Measurements from ENCODE around the gene KLHL8. TPM values are rescaled to one million over a fixed set of nuclear protein-coding genes. Genes with fewer than 3 reads are reported as not detected.

Gene KLHL8
- total and polyA plus RNA-seq, 3 donors from 2014 or later: 9.5 to 10.4 (median 10.3) TPM

DNA sequence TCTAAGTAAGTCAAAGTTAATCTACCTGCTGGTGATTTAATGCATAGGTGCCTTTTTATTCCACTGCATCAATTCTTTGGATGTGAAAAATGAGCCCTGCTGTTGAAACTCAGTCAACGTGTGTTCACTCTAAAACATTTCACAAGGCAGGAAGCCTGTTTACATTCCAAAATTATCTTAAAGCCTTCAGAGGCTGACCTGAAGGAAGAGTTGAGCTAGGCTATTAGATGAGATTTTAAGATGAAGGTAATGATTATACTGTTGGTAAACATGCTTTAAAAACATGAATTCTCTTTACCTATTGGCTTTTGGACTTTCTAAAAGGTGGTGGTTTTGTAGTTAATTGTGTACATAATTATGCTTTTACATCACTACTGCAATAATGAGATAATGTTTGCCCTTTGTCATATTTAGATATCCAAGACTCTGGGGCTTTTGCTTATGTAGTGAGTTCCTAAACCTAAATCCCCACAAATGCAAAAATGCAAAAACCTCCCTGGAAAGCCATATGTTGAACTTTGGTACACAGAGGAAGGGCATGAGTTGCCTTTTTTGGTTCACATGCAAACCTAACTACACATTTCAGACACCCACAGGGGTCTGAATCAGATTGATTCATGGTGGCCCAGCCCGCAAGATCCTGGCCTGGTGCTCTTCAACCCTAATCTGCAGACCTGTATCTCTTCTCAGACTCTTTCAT lies 92.3 kb downstream of the KLHL8 start:
- H3K27ac ChIP-seq: no peak overlapping the region
- no peaks in the 10 kb centered on the region for H3K27me3 ChIP-seq
- no peaks in the 10 kb centered on the region for H3K9me3 ChIP-seq
- 97 to 100% methylated on average over 2 of the region's 2 CpGs for WGBS, 2 donors
- intact Hi-C loops (cut with DNase I; ENCODE audit: low total_unique reads): no loop called here
- no peak for DNase-seq
- H3K4me3 ChIP-seq: no peak overlapping the region
- H3K4me1 ChIP-seq: no peaks in the 10 kb centered on the region
- TF ChIP-seq, protein P1, sequence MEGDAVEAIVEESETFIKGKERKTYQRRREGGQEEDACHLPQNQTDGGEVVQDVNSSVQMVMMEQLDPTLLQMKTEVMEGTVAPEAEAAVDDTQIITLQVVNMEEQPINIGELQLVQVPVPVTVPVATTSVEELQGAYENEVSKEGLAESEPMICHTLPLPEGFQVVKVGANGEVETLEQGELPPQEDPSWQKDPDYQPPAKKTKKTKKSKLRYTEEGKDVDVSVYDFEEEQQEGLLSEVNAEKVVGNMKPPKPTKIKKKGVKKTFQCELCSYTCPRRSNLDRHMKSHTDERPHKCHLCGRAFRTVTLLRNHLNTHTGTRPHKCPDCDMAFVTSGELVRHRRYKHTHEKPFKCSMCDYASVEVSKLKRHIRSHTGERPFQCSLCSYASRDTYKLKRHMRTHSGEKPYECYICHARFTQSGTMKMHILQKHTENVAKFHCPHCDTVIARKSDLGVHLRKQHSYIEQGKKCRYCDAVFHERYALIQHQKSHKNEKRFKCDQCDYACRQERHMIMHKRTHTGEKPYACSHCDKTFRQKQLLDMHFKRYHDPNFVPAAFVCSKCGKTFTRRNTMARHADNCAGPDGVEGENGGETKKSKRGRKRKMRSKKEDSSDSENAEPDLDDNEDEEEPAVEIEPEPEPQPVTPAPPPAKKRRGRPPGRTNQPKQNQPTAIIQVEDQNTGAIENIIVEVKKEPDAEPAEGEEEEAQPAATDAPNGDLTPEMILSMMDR (IDR thresholded peaks at IDR 0.05): no peak
- TF ChIP-seq POLR2A (IDR thresholded peaks at IDR 0.05): no peak
- no peaks in the 10 kb centered on the region for H3K36me3 ChIP-seq (ENCODE audit: low read depth, missing control alignments)

DNA sequence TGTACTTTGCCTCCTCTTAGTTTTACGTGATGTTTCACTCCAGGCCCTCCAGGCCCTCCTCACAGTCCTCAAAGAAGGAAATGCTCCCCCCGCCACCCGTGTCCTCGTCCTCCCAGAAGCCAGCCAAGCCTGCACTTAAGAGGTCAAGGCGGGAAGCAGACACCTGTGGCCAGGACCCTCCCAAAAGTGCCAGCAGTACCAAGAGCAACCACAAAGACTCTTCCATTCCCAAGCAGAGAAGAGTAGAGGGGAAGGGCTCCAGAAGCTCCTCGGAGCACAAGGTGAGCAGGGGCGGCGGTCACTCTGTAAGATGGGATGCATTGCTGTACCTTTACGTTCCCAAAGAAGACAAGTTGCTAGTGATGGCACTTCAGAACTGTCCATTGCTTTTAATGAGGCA lies 94.4 kb downstream of the KLHL8 start:
- H3K27me3 ChIP-seq: no peaks in the 10 kb centered on the region
- H3K36me3 ChIP-seq (ENCODE audit: low read depth, missing control alignments): no peaks in the 10 kb centered on the region
- H3K4me1 ChIP-seq: no peaks in the 10 kb centered on the region
- intact Hi-C loops (cut with DNase I; ENCODE audit: low total_unique reads): no loop called here
- DNase-seq: no peak
- 94 to 97% methylated on average over 9 of the region's 9 CpGs for WGBS, 2 donors
- H3K9me3 ChIP-seq: no peaks in the 10 kb centered on the region
- no peak overlapping the region for H3K27ac ChIP-seq
- TF ChIP-seq POLR2A (IDR thresholded peaks at IDR 0.05): no peak
- TF ChIP-seq, protein P1 (IDR thresholded peaks at IDR 0.05): no peak
- no peak overlapping the region for H3K4me3 ChIP-seq

- H3K27ac ChIP-seq: no peak overlapping the region
- H3K9me3 ChIP-seq: no peaks in the 10 kb centered on the region
- intact Hi-C loops (cut with DNase I; ENCODE audit: low total_unique reads): no loop called here
- no peaks in the 10 kb centered on the region for H3K4me1 ChIP-seq
- DNase-seq: no peak
- H3K27me3 ChIP-seq: no peaks in the 10 kb centered on the region
- TF ChIP-seq POLR2A (IDR thresholded peaks at IDR 0.05): no peak
- TF ChIP-seq, protein P1 (IDR thresholded peaks at IDR 0.05): no peak
- no peaks in the 10 kb centered on the region for H3K36me3 ChIP-seq (ENCODE audit: low read depth, missing control alignments)
- 83 to 92% methylated on average over 4 of the region's 4 CpGs for WGBS, 2 donors
- H3K4me3 ChIP-seq: no peak overlapping the region
Observed at GRCh38 chr4:87122252-87122651, 98.2 kb downstream of the KLHL8 start.

DNA sequence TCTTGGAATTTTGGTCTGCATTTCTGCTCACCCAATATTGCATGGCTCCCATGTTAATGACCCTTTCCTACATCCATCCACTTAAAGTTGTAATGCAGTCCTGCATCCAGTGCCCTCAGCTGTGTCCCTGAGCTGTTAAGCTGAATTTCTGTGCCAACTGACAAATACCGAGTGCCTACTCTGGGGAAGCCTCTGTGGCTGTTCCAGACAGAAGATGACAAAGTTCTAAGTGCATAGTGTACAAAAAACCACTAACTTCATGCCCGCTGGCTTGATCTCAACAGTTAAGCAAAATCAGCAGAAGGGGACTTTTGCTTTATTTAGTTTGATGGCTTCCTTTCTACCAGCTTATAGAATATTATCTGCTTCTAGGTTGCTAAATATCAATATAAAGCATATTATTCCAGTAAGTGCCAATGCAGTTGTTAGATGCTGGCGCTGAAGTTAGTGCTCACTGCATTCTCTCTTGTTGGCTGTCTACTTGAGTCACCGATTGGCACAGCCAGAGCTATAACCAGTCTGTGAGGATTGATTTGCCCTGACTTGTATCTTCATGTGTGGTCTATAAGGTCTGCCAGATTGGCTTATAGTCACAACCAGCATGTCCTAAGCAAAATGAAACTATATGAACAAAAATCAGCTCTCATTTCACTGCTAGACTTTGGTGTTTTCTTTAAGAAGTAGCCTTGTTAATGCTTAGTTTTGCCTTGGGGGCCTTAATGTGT lies 98.9 kb downstream of the KLHL8 start:
- no peak for DNase-seq
- Histone ChIP-seq H3K9me3 (no peaks in the 10 kb centered on the region), H3K27me3 (no peaks in the 10 kb centered on the region), H3K4me3 (no peak overlapping the region), H3K4me1 (no peaks in the 10 kb centered on the region), H3K36me3 (ENCODE audit: low read depth, missing control alignments) (no peaks in the 10 kb centered on the region), H3K27ac (peak overlapping the region in 1 of 2 donors; percentile 76)
- TF ChIP-seq, protein P1 (IDR thresholded peaks at IDR 0.05): no peak
- intact Hi-C loops (cut with DNase I; ENCODE audit: low total_unique reads): no loop called here
- 59 to 67% methylated on average over 4 of the region's 4 CpGs for WGBS, 2 donors
